Vagina (tissue), 2 donors: Measurements from ENCODE around the gene ZNF662. TPM values are rescaled to one million over a fixed set of nuclear protein-coding genes. Genes with fewer than 3 reads are reported as not detected.

Source experiments
- DNase-seq, 2 donors: peaks; one replicate each; pipeline ENCODE4 v3.0.0-alpha.2; 2017; ENCODE audit errors: extremely low spot score in 2 of 2
- H3K27ac ChIP-seq: fragments of 200-600 bp; sonication (generic); one replicate; pipeline ENCODE4 v1.5.1; 2019
- H3K27me3 ChIP-seq: fragments of 200-600 bp; sonication (generic); one replicate; pipeline ENCODE4 v1.5.1; 2019
- H3K36me3 ChIP-seq, 2 donors: fragments of 200-600 bp; sonication (generic); one replicate each; pipeline ENCODE4 v1.5.1; 2017 to 2019
- H3K4me1 ChIP-seq: fragments of 200-600 bp; sonication (generic); one replicate; pipeline ENCODE4 v1.5.1; 2019
- H3K4me3 ChIP-seq, 2 donors: fragments of 200-600 bp; sonication (generic); 1 replicate in 1 of 2; 2 replicates in 1 of 2; pipeline ENCODE4 v1.5.1; 2016 to 2019
- H3K9me3 ChIP-seq: fragments of 200-600 bp; sonication (generic); one replicate; pipeline ENCODE4 v1.5.1; 2019
- POLR2A ChIP-seq, 2 donors: fragments of 450-650 bp; IDR thresholded peaks; one replicate each; pipeline ENCODE4 v1.6.1; 2017; ENCODE audit warnings: antibody characterized with exemption in 2 of 2, mild to moderate bottlenecking in 2 of 2, moderate library complexity in 2 of 2
- POLR2AphosphoS5 ChIP-seq, 2 donors: sonication (generic); formaldehyde crosslinking; IDR thresholded peaks; one replicate each; pipeline ENCODE4 v1.9.0; 2017; ENCODE audit warnings: antibody characterized with exemption in 2 of 2, mild to moderate bottlenecking in 2 of 2, low read depth in 1 of 2; ENCODE audit not compliant: insufficient read depth in 1 of 2
- intact Hi-C: fragments of 100-400 bp; cut with DNase I; formaldehyde crosslinking; loops from one replicate; pipeline ENCODE4 v1.15.1; 2023
- total RNA-seq: library from RNA; depleted of rRNA; stranded (reverse); fragments of >200 nt; gene quantifications from one replicate; pipeline ENCODE4 v1.2.3, GENCODE V29; 2016
- TF ChIP-seq, protein P1 (sequence below), 3 experiments: fragments of 450-650 bp in 2 of 3; fragments of 200-600 bp in 1 of 3; sonication (generic) in 1 of 3; IDR thresholded peaks; one replicate each; pipeline ENCODE4 v1.5.1; 2017 to 2019; ENCODE audit warnings: antibody characterized with exemption in 3 of 3, mild to moderate bottlenecking in 2 of 3, moderate library complexity in 2 of 3

Gene ZNF662
- total RNA-seq, 1 donor from 2014 or later, result 6.6 TPM

DNA sequence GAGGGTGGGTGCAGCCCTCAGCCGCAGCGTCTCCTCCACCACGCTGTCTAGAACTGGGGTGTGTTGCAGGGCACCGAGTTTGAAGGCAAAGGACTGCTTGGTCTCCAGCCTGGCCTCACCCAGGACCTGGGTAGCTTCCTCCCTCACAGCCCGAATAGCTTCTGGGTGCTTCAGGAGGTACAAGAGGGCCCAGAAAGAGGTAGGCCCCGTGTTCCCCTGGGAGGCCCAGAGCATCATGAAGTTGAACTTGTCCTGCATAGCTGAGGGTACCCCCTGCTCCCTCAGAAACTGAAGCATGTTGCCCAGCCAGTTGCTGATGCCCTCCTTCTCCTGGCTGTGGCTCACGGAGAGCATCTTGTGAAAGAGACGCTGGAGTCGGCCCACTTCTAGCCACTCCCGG lies 31.2 kb upstream of the ZNF662 start:
- Histone ChIP-seq H3K9me3 (no peaks in the 10 kb centered on the region), H3K27ac (no peak overlapping the region), H3K27me3 (no peaks in the 10 kb centered on the region), H3K4me3 (no peak overlapping the region), H3K36me3 (no peaks in the 10 kb centered on the region), H3K4me1 (no peaks in the 10 kb centered on the region)
- intact Hi-C loops, result no loop called here
- peak in 1 of 2 donors; percentile 49 for DNase-seq
- TF ChIP-seq, protein P1, sequence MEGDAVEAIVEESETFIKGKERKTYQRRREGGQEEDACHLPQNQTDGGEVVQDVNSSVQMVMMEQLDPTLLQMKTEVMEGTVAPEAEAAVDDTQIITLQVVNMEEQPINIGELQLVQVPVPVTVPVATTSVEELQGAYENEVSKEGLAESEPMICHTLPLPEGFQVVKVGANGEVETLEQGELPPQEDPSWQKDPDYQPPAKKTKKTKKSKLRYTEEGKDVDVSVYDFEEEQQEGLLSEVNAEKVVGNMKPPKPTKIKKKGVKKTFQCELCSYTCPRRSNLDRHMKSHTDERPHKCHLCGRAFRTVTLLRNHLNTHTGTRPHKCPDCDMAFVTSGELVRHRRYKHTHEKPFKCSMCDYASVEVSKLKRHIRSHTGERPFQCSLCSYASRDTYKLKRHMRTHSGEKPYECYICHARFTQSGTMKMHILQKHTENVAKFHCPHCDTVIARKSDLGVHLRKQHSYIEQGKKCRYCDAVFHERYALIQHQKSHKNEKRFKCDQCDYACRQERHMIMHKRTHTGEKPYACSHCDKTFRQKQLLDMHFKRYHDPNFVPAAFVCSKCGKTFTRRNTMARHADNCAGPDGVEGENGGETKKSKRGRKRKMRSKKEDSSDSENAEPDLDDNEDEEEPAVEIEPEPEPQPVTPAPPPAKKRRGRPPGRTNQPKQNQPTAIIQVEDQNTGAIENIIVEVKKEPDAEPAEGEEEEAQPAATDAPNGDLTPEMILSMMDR (IDR thresholded peaks at IDR 0.05), result no peak
- TF ChIP-seq POLR2A (IDR thresholded peaks at IDR 0.05), result no peak
- TF ChIP-seq POLR2AphosphoS5 (IDR thresholded peaks at IDR 0.05; ENCODE audit: insufficient read depth in 1 of 2, low read depth in 1 of 2), result no peak

DNA sequence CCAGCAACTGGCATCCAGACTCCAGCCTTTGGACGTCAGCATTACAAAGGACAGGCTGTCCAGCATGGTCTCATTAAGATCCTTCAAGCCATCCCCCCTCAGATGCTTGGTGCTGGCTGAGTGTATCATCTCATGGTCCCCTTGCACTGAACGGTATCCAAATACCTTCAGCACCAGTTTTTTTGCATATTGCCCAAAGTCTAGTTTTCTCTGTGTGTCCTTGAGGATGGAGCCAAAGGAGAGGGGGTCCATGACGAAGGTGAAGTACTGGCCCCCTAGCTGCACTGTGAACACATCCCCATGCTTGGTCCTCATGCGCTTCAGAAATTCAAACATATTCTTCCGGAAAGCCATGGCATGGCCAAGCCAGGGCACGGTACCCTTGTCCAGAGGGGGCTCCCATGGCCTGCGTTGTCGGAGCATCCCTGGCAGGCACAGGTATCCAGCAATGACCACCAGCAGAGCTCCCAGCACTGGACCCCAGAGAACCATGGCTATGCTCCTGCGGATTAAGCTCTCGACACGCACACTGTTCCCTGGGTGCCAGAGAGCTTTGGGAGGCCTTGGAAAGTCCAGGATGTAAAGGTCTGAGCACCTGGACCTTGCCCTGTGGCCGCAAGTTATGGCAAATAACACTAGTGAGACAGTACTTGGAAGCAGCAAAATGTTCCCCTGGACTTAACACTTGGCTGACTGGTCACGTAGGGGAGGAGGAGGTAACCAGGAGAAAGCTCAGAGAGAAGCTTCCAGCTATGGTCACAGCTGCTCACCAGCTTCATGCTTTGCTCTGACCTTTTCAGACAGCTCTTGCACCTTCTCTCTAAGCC lies 30.4 kb upstream of the ZNF662 start, which contains the start of gene CYP8B1:
CYP8B1 (minus strand) TSS at position 555 of the 827 bp plus-strand sequence; CDS start at position 492, 63 bp downstream.
- Histone ChIP-seq H3K27ac (no peak within 1 kb of the TSS), H3K36me3 (no peaks in the 10 kb centered on the region), H3K9me3 (no peaks in the 10 kb centered on the region), H3K4me1 (peaks cover 2% of the 10 kb centered on the region), H3K27me3 (no peaks in the 10 kb centered on the region), H3K4me3 (no peak within 1 kb of the TSS)
- peak in 1 of 2 donors; percentile 91 for DNase-seq
- intact Hi-C loops, result no loop called here
- no peak for TF ChIP-seq POLR2A (IDR thresholded peaks at IDR 0.05)
- TF ChIP-seq POLR2AphosphoS5 (IDR thresholded peaks at IDR 0.05; ENCODE audit: insufficient read depth in 1 of 2, low read depth in 1 of 2), result no peak
- TF ChIP-seq, protein P1 (IDR thresholded peaks at IDR 0.05), result no peak

DNA sequence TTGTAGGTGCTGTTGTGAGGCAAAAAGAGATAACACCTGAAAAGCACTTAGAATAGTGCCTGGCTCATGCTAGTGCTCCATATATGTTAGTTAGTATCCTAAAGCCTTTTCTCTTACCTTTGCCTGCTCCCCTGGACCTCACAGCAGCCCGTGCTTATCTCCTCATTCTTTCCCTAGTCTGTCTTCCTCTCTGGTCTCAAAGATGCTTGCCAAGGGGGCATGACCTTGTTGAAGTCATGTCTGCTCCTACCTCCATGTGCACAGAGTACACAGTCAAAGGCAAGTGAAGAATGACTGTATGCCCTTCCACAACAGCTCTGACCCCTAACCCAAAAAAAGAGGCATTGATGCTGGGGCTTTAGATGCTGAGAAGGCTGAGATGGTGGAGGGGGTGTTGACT lies 29.5 kb upstream of the ZNF662 start:
- Histone ChIP-seq H3K4me1 (peaks cover 8% of the 10 kb centered on the region), H3K36me3 (no peaks in the 10 kb centered on the region), H3K27ac (no peak overlapping the region), H3K4me3 (no peak overlapping the region), H3K27me3 (no peaks in the 10 kb centered on the region), H3K9me3 (no peaks in the 10 kb centered on the region)
- TF ChIP-seq, protein P1 (IDR thresholded peaks at IDR 0.05), result no peak
- TF ChIP-seq POLR2AphosphoS5 (IDR thresholded peaks at IDR 0.05; ENCODE audit: insufficient read depth in 1 of 2, low read depth in 1 of 2), result no peak
- no peak for TF ChIP-seq POLR2A (IDR thresholded peaks at IDR 0.05)
- intact Hi-C loops, result no loop called here
- DNase-seq, result peak; percentile 49 to 78

DNA sequence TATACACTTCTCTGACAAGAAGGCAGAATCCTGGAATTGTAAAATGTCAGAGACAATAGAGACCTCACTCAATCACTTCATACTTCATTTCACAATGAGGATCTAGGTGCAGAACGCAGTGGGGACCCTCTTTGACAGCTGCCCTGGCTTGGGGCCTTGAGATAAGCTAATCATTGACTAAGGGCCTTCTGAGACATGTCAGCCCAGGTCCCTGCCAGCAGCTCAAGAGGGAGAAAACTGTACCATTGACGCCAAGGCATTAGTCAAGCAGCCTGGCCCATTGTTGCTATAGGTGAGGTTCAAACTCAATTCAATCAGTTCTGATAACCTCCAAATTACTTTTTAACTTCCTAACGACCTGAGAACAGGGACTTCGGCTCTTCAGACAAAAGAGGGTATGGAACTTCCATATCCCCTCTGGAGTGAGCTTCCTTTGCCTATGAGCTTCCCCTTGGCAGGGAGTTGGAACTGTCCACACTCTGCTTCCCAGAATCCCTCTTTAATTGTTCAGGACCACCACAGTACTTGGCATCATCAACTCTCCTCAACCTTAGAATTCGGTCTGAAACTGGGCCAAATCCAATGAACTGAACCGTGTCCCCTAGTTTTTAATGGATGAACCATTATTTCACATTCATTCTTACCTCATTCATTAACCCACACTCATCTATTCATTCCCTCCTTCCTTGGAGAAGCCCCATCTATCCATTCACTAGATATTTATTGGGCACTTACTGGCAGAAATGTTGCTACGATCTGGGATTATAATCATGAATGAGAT lies 28.8 kb upstream of the ZNF662 start:
- H3K4me1 ChIP-seq, result peaks cover 10% of the 10 kb centered on the region
- H3K4me3 ChIP-seq, result no peak overlapping the region
- TF ChIP-seq POLR2AphosphoS5 (IDR thresholded peaks at IDR 0.05; ENCODE audit: insufficient read depth in 1 of 2, low read depth in 1 of 2) (no peak), POLR2A (IDR thresholded peaks at IDR 0.05) (no peak)
- TF ChIP-seq, protein P1 (IDR thresholded peaks at IDR 0.05), result no peak
- H3K9me3 ChIP-seq, result no peaks in the 10 kb centered on the region
- intact Hi-C loops, result no loop called here
- no peaks in the 10 kb centered on the region for H3K36me3 ChIP-seq
- no peaks in the 10 kb centered on the region for H3K27me3 ChIP-seq
- DNase-seq, result peak; percentile 44 to 49
- no peak overlapping the region for H3K27ac ChIP-seq
